SU-DHL-6 (cell line): Measurements from ENCODE around the gene MYOM1.

Source experiments
- H2AFZ ChIP-seq: fragments of 200-600 bp; sonication (generic); 2 replicates; pipeline ENCODE4 v1.6.1; 2014; ENCODE audit warnings: low read depth, mild to moderate bottlenecking, moderate library complexity, mixed read lengths, antibody characterized with exemption, low read length; ENCODE audit not compliant: severe bottlenecking
- H3F3A ChIP-seq: fragments of 200-600 bp; shearing (Covaris generic); 2 replicates; pipeline ENCODE4 v1.6.0; 2016; ENCODE audit warnings: antibody characterized with exemption, mild to moderate bottlenecking; ENCODE audit not compliant: insufficient read depth
- H3K27ac ChIP-seq: fragments of 200-600 bp; sonication (generic); 2 replicates; pipeline ENCODE4 v1.5.1; 2016; ENCODE audit warnings: low read depth, mild to moderate bottlenecking, low read length, moderate library complexity, mixed read lengths
- H3K27me3 ChIP-seq: fragments of 200-600 bp; sonication (generic), shearing (Covaris generic); 2 replicates; pipeline ENCODE4 v1.6.0; 2014; ENCODE audit warnings: mild to moderate bottlenecking, low read length
- H3K36me3 ChIP-seq: fragments of 200-600 bp; sonication (generic); 2 replicates; pipeline ENCODE4 v1.6.1; 2014; ENCODE audit warnings: mild to moderate bottlenecking, low read length, mixed read lengths
- H3K4me2 ChIP-seq: fragments of 300-600, 200-600 bp; shearing (Covaris generic), sonication (generic); 2 replicates; pipeline ENCODE4 v1.6.0; 2014; ENCODE audit warnings: low read length, low read depth, mild to moderate bottlenecking; ENCODE audit not compliant: poor library complexity, severe bottlenecking
- H3K4me3 ChIP-seq: fragments of 200-600 bp; sonication (generic); 2 replicates; pipeline ENCODE4 v1.5.1; 2014; ENCODE audit warnings: antibody characterized with exemption, low read length, mild to moderate bottlenecking, mixed read lengths; ENCODE audit not compliant: insufficient read depth, poor library complexity, severe bottlenecking
- H3K79me2 ChIP-seq: fragments of 200-600 bp; sonication (generic); 2 replicates; pipeline ENCODE4 v1.6.1; 2014; ENCODE audit warnings: mild to moderate bottlenecking, low read length, moderate library complexity; ENCODE audit not compliant: insufficient read depth
- H3K9ac ChIP-seq: fragments of 200-600 bp; sonication (generic); 2 replicates; pipeline ENCODE4 v1.7.0; 2014; ENCODE audit warnings: mild to moderate bottlenecking, low read length
- H3K9me2 ChIP-seq: fragments of 200-600 bp; sonication (generic); replicated peaks from 2 replicates; pipeline ENCODE4 v1.6.1; 2014; ENCODE audit warnings: low read length; ENCODE audit not compliant: insufficient read depth
- H3K9me3 ChIP-seq: fragments of 200-600 bp; sonication (generic); 2 replicates; pipeline ENCODE4 v1.6.1; 2014; ENCODE audit warnings: low read length, mixed read lengths; ENCODE audit not compliant: insufficient read depth
- H4K20me1 ChIP-seq: fragments of 200-600 bp; sonication (generic); 2 replicates; pipeline ENCODE4 v1.6.1; 2014; ENCODE audit warnings: low read depth, mild to moderate bottlenecking, antibody characterized with exemption, low read length, moderate library complexity, mixed read lengths
- EZH2phosphoT487 ChIP-seq: fragments of 200-600 bp; sonication (generic), shearing (Covaris generic); conservative IDR thresholded peaks from 2 replicates; pipeline ENCODE4 v1.6.1; 2018; ENCODE audit warnings: mild to moderate bottlenecking, antibody characterized with exemption, low read length, moderate library complexity, mixed read lengths
- TF ChIP-seq, protein P1 (sequence below): fragments of 200-600 bp; sonication (generic); IDR thresholded peaks from one replicate; pipeline ENCODE4 v1.5.1; 2017; ENCODE audit warnings: antibody characterized with exemption, mild to moderate bottlenecking, low read length, moderate library complexity; ENCODE audit not compliant: insufficient read depth, poor library complexity, severe bottlenecking

MYOM1 gene

DNA sequence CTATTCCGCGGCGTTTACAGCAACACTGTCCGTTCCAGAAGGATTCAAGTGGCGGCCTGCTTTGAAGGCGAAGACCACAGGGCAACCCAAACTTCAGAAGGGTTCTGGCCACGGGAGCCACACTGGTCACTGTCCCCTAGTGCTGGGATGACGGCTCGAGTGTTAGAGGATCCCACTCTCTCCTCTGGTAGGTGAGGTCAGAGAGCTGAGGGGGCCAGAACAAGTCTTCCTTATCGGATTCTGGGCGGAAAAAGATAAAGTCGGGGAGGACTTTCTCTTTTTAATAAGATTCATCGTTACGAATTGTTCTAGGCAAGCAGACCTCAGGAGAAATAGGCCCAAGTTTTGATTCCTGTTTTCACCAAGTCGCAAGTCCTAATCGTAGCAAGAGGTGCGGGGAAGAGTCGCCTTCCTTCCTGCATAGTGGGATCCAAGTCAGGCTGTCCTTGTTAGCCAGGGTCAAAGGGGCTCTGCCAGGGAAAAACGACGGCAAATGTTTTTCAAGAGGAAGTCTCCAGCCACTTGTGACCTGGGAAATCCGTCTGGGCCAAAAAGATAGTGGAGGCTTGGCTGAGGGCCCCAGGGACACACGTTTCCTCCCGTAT, 27.0 kb upstream of the MYOM1 start:
- no peaks in the 10 kb centered on the region for H3K27me3 ChIP-seq
- H3K4me2 ChIP-seq = peak overlapping the region; percentile 98
- no peak for TF ChIP-seq EZH2phosphoT487
- TF ChIP-seq, protein P1, sequence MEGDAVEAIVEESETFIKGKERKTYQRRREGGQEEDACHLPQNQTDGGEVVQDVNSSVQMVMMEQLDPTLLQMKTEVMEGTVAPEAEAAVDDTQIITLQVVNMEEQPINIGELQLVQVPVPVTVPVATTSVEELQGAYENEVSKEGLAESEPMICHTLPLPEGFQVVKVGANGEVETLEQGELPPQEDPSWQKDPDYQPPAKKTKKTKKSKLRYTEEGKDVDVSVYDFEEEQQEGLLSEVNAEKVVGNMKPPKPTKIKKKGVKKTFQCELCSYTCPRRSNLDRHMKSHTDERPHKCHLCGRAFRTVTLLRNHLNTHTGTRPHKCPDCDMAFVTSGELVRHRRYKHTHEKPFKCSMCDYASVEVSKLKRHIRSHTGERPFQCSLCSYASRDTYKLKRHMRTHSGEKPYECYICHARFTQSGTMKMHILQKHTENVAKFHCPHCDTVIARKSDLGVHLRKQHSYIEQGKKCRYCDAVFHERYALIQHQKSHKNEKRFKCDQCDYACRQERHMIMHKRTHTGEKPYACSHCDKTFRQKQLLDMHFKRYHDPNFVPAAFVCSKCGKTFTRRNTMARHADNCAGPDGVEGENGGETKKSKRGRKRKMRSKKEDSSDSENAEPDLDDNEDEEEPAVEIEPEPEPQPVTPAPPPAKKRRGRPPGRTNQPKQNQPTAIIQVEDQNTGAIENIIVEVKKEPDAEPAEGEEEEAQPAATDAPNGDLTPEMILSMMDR = no peak
- no peaks in the 10 kb centered on the region; the same call in 1 of the 2 replicates for H3K36me3 ChIP-seq
- peaks cover 16% of the 10 kb centered on the region for H4K20me1 ChIP-seq
- peak overlapping the region; percentile 99 for H3K9ac ChIP-seq
- peak overlapping the region; percentile 71 for H3K4me3 ChIP-seq
- peak overlapping the region; percentile 88 for H3K27ac ChIP-seq
- H3F3A ChIP-seq = peaks cover 16% of the 10 kb centered on the region
- no peaks in the 10 kb centered on the region for H3K9me2 ChIP-seq
- H3K79me2 ChIP-seq = peaks cover 38% of the 10 kb centered on the region
- peak overlapping the region; percentile 87 for H2AFZ ChIP-seq
- H3K9me3 ChIP-seq = no peaks in the 10 kb centered on the region

DNA sequence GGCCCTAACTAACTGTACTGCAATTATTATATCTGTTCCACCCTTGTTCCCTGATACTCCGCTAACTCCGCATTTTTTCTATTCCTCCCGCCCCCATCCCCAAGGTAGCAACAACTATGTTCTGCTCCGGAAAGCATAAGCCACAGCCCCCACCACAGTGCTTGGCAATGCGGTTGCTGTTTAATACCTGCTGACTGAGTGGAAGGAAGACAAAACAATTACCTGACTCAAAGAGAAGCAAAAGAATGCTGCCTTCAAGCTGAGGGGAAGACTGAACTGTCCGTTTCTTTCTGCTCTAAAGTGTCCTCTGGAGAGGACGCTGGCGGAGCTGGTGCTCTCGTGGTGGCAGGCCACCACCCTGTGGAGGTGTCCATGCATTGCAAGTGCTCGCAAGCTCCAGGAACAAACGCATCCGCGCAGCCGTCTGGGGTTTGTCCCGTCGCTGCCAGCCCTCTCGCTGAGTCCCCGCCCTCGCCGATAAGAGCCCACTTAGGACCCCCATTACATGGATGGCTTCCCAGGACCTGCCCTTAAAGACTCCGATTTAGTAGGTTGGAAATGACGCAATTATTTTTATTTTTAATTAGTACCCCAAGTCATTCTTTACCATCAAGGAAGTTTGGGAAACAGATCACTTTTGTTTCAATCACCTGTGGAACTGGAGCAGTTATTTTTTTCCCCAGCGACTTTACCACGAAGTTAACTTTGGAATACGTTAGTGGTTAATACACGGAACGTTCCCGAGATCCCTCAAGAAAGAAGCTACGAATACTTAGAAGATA, 26.3 kb upstream of the MYOM1 start:
- Histone ChIP-seq H3K4me2 (peak overlapping the region; percentile 98), H3K27me3 (no peaks in the 10 kb centered on the region), H3K9ac (peak overlapping the region; percentile 99), H3K27ac (peak overlapping the region; percentile 88), H3K9me3 (no peaks in the 10 kb centered on the region), H3F3A (peaks cover 16% of the 10 kb centered on the region), H3K9me2 (no peaks in the 10 kb centered on the region), H3K79me2 (peaks cover 32% of the 10 kb centered on the region), H3K4me3 (peak overlapping the region; percentile 71), H4K20me1 (peaks cover 11% of the 10 kb centered on the region), H3K36me3 (no peaks in the 10 kb centered on the region), H2AFZ (peak overlapping the region; percentile 87)
- TF ChIP-seq, protein P1 = peak; percentile 59
- TF ChIP-seq EZH2phosphoT487 = no peak

DNA sequence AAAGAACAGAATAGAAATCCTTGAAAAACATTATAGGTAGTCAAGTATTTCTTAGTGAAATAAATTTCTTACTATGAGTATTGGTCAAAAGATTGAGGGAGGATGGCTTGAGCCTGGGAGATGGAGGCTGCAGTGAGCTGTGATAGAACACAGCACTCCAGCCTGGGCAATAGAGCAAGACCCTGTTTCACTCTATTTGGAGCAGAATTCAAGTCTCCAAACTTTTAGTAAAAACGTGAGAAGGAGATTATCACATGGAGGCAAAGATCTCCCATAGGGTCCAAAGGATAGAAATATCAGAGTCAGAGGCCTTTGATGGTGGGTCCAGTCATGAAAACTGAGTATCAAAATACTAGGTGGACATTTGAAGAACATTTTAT, 25.4 kb upstream of the MYOM1 start:
- H3F3A ChIP-seq = peaks cover 16% of the 10 kb centered on the region
- H3K27ac ChIP-seq = no peak overlapping the region
- TF ChIP-seq, protein P1 = no peak
- no peak for TF ChIP-seq EZH2phosphoT487
- peak overlapping the region; percentile 71 for H3K4me3 ChIP-seq
- H3K9me3 ChIP-seq = no peaks in the 10 kb centered on the region
- peak overlapping the region; percentile 98 for H3K4me2 ChIP-seq
- no peaks in the 10 kb centered on the region for H3K36me3 ChIP-seq
- H2AFZ ChIP-seq = no peak overlapping the region
- peak overlapping the region; percentile 99; the same call in 1 of the 2 replicates for H3K9ac ChIP-seq
- H3K27me3 ChIP-seq = no peaks in the 10 kb centered on the region
- H4K20me1 ChIP-seq = peaks cover 7% of the 10 kb centered on the region
- H3K79me2 ChIP-seq = peaks cover 25% of the 10 kb centered on the region
- no peaks in the 10 kb centered on the region for H3K9me2 ChIP-seq
